Esophagus muscularis mucosa (tissue), 3 donors: ENCODE results near the gene PTCRA.

Experiments
- POLR2A ChIP-seq: fragments of 450-650 bp; IDR thresholded peaks from one replicate; pipeline ENCODE4 v1.6.1; 2017; ENCODE audit warnings: antibody characterized with exemption, moderate library complexity, mild to moderate bottlenecking, low read depth
- POLR2AphosphoS5 ChIP-seq, 2 donors: sonication (generic); formaldehyde crosslinking; IDR thresholded peaks; one replicate each; pipeline ENCODE4 v1.6.1; 2017; ENCODE audit warnings: antibody characterized with exemption in 2 of 2
- TF ChIP-seq, protein P1 (sequence below), 3 experiments: fragments of 200-600 bp in 2 of 3; fragments of 450-650 bp in 1 of 3; sonication (generic) in 2 of 3; IDR thresholded peaks; one replicate each; pipeline ENCODE4 v1.5.1; 2017 to 2019; ENCODE audit warnings: antibody characterized with exemption in 3 of 3, mild to moderate bottlenecking in 2 of 3, moderate library complexity in 1 of 3

DNA sequence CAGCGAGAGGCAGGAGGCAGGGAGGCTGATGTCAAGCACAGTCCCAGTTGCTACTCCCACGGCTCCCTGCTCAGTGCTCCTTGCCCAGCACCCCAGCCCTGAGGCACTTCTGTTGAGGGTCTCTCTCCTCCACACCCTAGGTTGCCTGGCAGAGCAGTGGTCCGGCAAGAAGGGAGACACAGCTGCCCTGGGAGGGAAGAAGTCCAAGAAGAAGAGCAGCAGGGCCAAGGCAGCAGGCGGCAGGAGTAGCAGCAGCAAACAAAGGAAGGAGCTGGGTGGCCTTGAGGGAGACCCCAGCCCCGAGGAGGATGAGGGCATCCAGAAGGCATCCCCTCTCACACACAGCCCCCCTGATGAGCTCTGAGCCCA lies 22.6 kb downstream of the PTCRA start:
- TF ChIP-seq POLR2AphosphoS5 (IDR thresholded peaks at IDR 0.05) (no peak), POLR2A (no peak)
- TF ChIP-seq, protein P1, sequence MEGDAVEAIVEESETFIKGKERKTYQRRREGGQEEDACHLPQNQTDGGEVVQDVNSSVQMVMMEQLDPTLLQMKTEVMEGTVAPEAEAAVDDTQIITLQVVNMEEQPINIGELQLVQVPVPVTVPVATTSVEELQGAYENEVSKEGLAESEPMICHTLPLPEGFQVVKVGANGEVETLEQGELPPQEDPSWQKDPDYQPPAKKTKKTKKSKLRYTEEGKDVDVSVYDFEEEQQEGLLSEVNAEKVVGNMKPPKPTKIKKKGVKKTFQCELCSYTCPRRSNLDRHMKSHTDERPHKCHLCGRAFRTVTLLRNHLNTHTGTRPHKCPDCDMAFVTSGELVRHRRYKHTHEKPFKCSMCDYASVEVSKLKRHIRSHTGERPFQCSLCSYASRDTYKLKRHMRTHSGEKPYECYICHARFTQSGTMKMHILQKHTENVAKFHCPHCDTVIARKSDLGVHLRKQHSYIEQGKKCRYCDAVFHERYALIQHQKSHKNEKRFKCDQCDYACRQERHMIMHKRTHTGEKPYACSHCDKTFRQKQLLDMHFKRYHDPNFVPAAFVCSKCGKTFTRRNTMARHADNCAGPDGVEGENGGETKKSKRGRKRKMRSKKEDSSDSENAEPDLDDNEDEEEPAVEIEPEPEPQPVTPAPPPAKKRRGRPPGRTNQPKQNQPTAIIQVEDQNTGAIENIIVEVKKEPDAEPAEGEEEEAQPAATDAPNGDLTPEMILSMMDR (IDR thresholded peaks at IDR 0.05), result no peak
